SK-N-SH (cell line): ENCODE data around the gene FBXO3. TPM values are rescaled to one million over a fixed set of nuclear protein-coding genes. Genes with fewer than 3 reads are reported as not detected.
"Not testable (repeated sequence)": the region's sequence is repeated elsewhere in the genome, so short reads cannot be mapped to it uniquely, and the experiment has no call there.

Experiments
- CTCF ChIA-PET: fragments of 300-600, 350-600 bp; formaldehyde crosslinking; extraction: SDS; loops from one replicate; lab custom pipeline; 2021; lab: Yijun Ruan, JAX
- POLR2A ChIA-PET: fragments of 350-600 bp; sonication (Branson Sonifier 250); formaldehyde crosslinking; extraction: SDS; loops from one replicate; lab custom pipeline; 2020; ENCODE audit warnings: antibody characterized with exemption, inconsistent platforms; lab: Yijun Ruan, JAX
- DNase-seq: peaks from one replicate; pipeline ENCODE4 v3.0.0; 2012
- H2AFZ ChIP-seq: fragments of 200-600 bp; sonication (generic); 2 replicates; pipeline ENCODE4 v1.8.1; 2016; ENCODE audit warnings: antibody characterized with exemption, mild to moderate bottlenecking, low read depth
- H3F3A ChIP-seq: fragments of 200-600 bp; sonication (generic); replicated peaks from 2 replicates; pipeline ENCODE3; 2016; ENCODE audit warnings: antibody characterized with exemption, mild to moderate bottlenecking; ENCODE audit not compliant: insufficient read depth
- H3K27ac ChIP-seq, 2 experiments: fragments of 200-500 bp in 1 of 2; fragments of 200-600 bp in 1 of 2; sonication (Bioruptor generic) in 1 of 2; sonication (generic), shearing (Covaris generic) in 1 of 2; 2 replicates each; pipeline versions ENCODE4 v1.5.1 to v1.6.1; 2014 to 2016; ENCODE audit warnings: low read depth in 2 of 2, inconsistent platforms in 1 of 2, low read length in 1 of 2, mild to moderate bottlenecking in 1 of 2, mixed read lengths in 1 of 2
- H3K27me3 ChIP-seq: fragments of 200-600 bp; sonication (generic), shearing (Covaris generic); 2 replicates; pipeline ENCODE4 v1.6.1; 2016; ENCODE audit warnings: mixed run types; ENCODE audit not compliant: insufficient read depth
- H3K36me3 ChIP-seq, 2 experiments: fragments of 200-500 bp in 1 of 2; fragments of 200-600 bp in 1 of 2; sonication (Bioruptor generic) in 1 of 2; sonication (generic) in 1 of 2; replicated peaks in 1 of 2; 2 replicates each; pipeline versions ENCODE3 to v1.5.1; 2014 to 2016; ENCODE audit warnings: low read length in 1 of 2, mild to moderate bottlenecking in 1 of 2; ENCODE audit not compliant: insufficient read depth in 2 of 2, control insufficient read depth in 1 of 2
- H3K4me1 ChIP-seq, 2 experiments: fragments of 200-500 bp in 1 of 2; fragments of 200-600 bp in 1 of 2; sonication (Bioruptor generic) in 1 of 2; sonication (generic), shearing (Covaris generic) in 1 of 2; 2 replicates each; pipeline versions ENCODE4 v1.5.1 to v1.6.1; 2014 to 2016; ENCODE audit warnings: low read depth in 1 of 2, low read length in 1 of 2, mixed run types in 1 of 2; ENCODE audit not compliant: insufficient read depth in 2 of 2, control insufficient read depth in 1 of 2
- H3K4me2 ChIP-seq: fragments of 200-600 bp; sonication (generic), shearing (Covaris generic); 2 replicates; pipeline ENCODE4 v1.6.1; 2017; ENCODE audit warnings: mixed run types
- H3K4me3 ChIP-seq, 2 experiments: fragments of 200-500 bp in 1 of 2; fragments of 200-600 bp in 1 of 2; sonication (Bioruptor generic) in 1 of 2; sonication (generic), shearing (Covaris generic) in 1 of 2; 2 replicates each; pipeline versions ENCODE4 v1.5.1 to v1.8.1; 2014 to 2016; ENCODE audit warnings: low read depth in 2 of 2, inconsistent platforms in 1 of 2, low read length in 1 of 2, mild to moderate bottlenecking in 1 of 2, mixed read lengths in 1 of 2, moderate library complexity in 1 of 2
- H3K79me2 ChIP-seq: fragments of 200-600 bp; sonication (generic); 2 replicates; pipeline ENCODE4 v1.8.1; 2017; ENCODE audit warnings: mild to moderate bottlenecking; ENCODE audit not compliant: insufficient read depth
- H3K9ac ChIP-seq: fragments of 200-600 bp; sonication (generic); 2 replicates; pipeline ENCODE4 v1.6.1; 2017; ENCODE audit warnings: mixed run types
- H3K9me2 ChIP-seq: fragments of 200-600 bp; sonication (generic); 2 replicates; pipeline ENCODE4 v1.6.1; 2017; ENCODE audit warnings: mixed run types
- H3K9me3 ChIP-seq: fragments of 200-600 bp; sonication (generic); 2 replicates; pipeline ENCODE4 v1.6.1; 2017; ENCODE audit warnings: mixed run types, mild to moderate bottlenecking, moderate library complexity
- H4K20me1 ChIP-seq: fragments of 200-600 bp; sonication (generic); 2 replicates; pipeline ENCODE4 v1.6.1; 2017; ENCODE audit warnings: mild to moderate bottlenecking, mixed run types; ENCODE audit not compliant: insufficient read depth
- CTCF ChIP-seq: fragments of 200-600 bp; sonication (generic); IDR thresholded peaks from 2 replicates; pipeline ENCODE4 v1.6.1; 2017; ENCODE audit warnings: antibody characterized with exemption, mild to moderate bottlenecking, moderate library complexity
- ELF1 ChIP-seq: IDR thresholded peaks from 2 replicates; pipeline ENCODE4 v1.4.0; 2012
- GABPA ChIP-seq: IDR thresholded peaks from 2 replicates; pipeline ENCODE4 v1.4.0; 2012; ENCODE audit warnings: low read depth, mild to moderate bottlenecking
- IRF3 ChIP-seq: fragments of 150-350 bp; IDR thresholded peaks from 2 replicates; pipeline ENCODE4 v1.6.1; 2016; ENCODE audit warnings: mild to moderate bottlenecking, low read depth, low read length
- MEF2A ChIP-seq: IDR thresholded peaks from 2 replicates; pipeline ENCODE4 v1.4.0; 2012; ENCODE audit warnings: low read depth, borderline replicate concordance
- MXI1 ChIP-seq: IDR thresholded peaks from 2 replicates; pipeline ENCODE4 v1.6.1; 2012; ENCODE audit warnings: mild to moderate bottlenecking, low read depth, low read length, improper control_type of control experiment
- NFIC ChIP-seq: IDR thresholded peaks from 2 replicates; pipeline ENCODE4 v1.4.0; 2012; ENCODE audit warnings: borderline replicate concordance
- POLR2AphosphoS5 ChIP-seq: IDR thresholded peaks from 2 replicates; pipeline ENCODE4 v1.6.1; 2012; ENCODE audit warnings: low read depth, low read length
- RAD21 ChIP-seq: IDR thresholded peaks from 2 replicates; pipeline ENCODE4 v1.6.1; 2012; ENCODE audit warnings: mild to moderate bottlenecking, low read length
- RCOR1 ChIP-seq: fragments of 150-350 bp; IDR thresholded peaks from 2 replicates; pipeline ENCODE4 v1.6.1; 2017; ENCODE audit warnings: antibody characterized with exemption, low read length
- RXRA ChIP-seq: IDR thresholded peaks from 2 replicates; pipeline ENCODE4 v1.4.0; 2012; ENCODE audit warnings: low read depth, mild to moderate bottlenecking, borderline replicate concordance
- TEAD4 ChIP-seq: IDR thresholded peaks from 2 replicates; pipeline ENCODE4 v1.4.0; 2012; ENCODE audit warnings: mild to moderate bottlenecking, borderline replicate concordance; ENCODE audit not compliant: insufficient read depth
- USF2 ChIP-seq: fragments of 150-350 bp; IDR thresholded peaks from 2 replicates; pipeline ENCODE4 v1.6.1; 2017; ENCODE audit warnings: antibody characterized with exemption, low read length, low read depth, borderline replicate concordance
- YY1 ChIP-seq: IDR thresholded peaks from 2 replicates; pipeline ENCODE4 v1.4.0; 2012; ENCODE audit warnings: low read depth, mild to moderate bottlenecking
- WGBS: methylation state at CpG from one replicate; pipeline ENCODE4 v1.1.6; 2017; ENCODE audit warnings: low lambda C conversion rate; 5-methylcytosine and 5-hydroxymethylcytosine counted together
- polyA plus RNA-seq, 3 experiments: library from polyadenylated mRNA; depleted of rRNA; stranded (reverse); fragments of >200 nt; gene quantifications; 2 replicates each; pipeline ENCODE4 v1.2.3, GENCODE V29; 2012

Gene FBXO3
- polyA plus RNA-seq, 1 of the 3 experiments (the other 2 are of a cell fraction): 17.9 TPM

- no peak overlapping the region; a peak in 1 of 4 replicates for H3K27ac ChIP-seq
- H3K4me3 ChIP-seq: no peak overlapping the region
- H3K9me2 ChIP-seq: no peaks in the 10 kb centered on the region
- H4K20me1 ChIP-seq: no peaks in the 10 kb centered on the region
- H3K27me3 ChIP-seq: no peaks in the 10 kb centered on the region
- H3K4me1 ChIP-seq: peaks cover 2 to 36% of the 10 kb centered on the region in 2 experiments; a peak in 3 of 4 replicates
- no peak for DNase-seq
- ChIA-PET POLR2A (no interaction called here), CTCF (interaction anchor here (0.6 to 1.2 kb wide), 3 partner anchors 29 to 401 kb away, joined by 3 read pairs; no protein-coding TSS in a partner anchor)
- H3F3A ChIP-seq: peaks cover 28% of the 10 kb centered on the region
- no peak overlapping the region for H3K9ac ChIP-seq
- peaks cover 67 to 90% of the 10 kb centered on the region in 2 experiments for H3K36me3 ChIP-seq
- H3K79me2 ChIP-seq: peaks cover 69% of the 10 kb centered on the region
- no peaks in the 10 kb centered on the region for H3K9me3 ChIP-seq
- WGBS: 76% methylated on average over 1 of the region's 1 CpG
- no peak overlapping the region for H3K4me2 ChIP-seq
- H2AFZ ChIP-seq: no peak overlapping the region
- no peak for TF ChIP-seq GABPA
- TF ChIP-seq RCOR1: no peak
- no peak for TF ChIP-seq MXI1
- TF ChIP-seq RXRA: no peak
- no peak for TF ChIP-seq CTCF
- TF ChIP-seq USF2: no peak
Measured at GRCh38 chr11:33708985-33709384, 65.3 kb downstream of the FBXO3 start.

- H3K9me2 ChIP-seq, H3K9ac ChIP-seq, H4K20me1 ChIP-seq, H3K27me3 ChIP-seq, H3K4me2 ChIP-seq, DNase-seq, H3K27ac ChIP-seq, POLR2A ChIA-PET, H3K4me3 ChIP-seq, H2AFZ ChIP-seq, H3K9me3 ChIP-seq: not testable (repeated sequence)
- peaks cover 40% of the 10 kb centered on the region for H3F3A ChIP-seq
- CTCF ChIA-PET: interaction anchor here (1.6 kb wide), 1 partner anchor 9 kb away, joined by 6 read pairs; no protein-coding TSS in a partner anchor
- H3K36me3 ChIP-seq: peaks cover 57 to 79% of the 10 kb centered on the region in 2 experiments
- H3K79me2 ChIP-seq: peaks cover 58% of the 10 kb centered on the region
- peaks cover 2 to 31% of the 10 kb centered on the region in 2 experiments; a peak in 3 of 4 replicates for H3K4me1 ChIP-seq
- WGBS: no CpG with 5 or more reads among the region's 2 CpGs
Measured at GRCh38 chr11:33707831-33708230, 66.5 kb downstream of the FBXO3 start.

GRCh38 chr11:33706966-33707365 is 67.4 kb downstream of the FBXO3 start:
- no peaks in the 10 kb centered on the region for H3K9me2 ChIP-seq
- peaks cover 49% of the 10 kb centered on the region for H3K79me2 ChIP-seq
- ChIA-PET CTCF (interaction anchor here (1.0 to 1.6 kb wide), 3 partner anchors 9 to 786 kb away, joined by 3 to 6 read pairs (median 3); no protein-coding TSS in a partner anchor), POLR2A (no interaction called here)
- H3F3A ChIP-seq: peaks cover 49% of the 10 kb centered on the region
- H3K4me2 ChIP-seq: no peak overlapping the region
- H4K20me1 ChIP-seq: no peaks in the 10 kb centered on the region
- 91% methylated on average over 2 of the region's 2 CpGs for WGBS
- peaks cover 48 to 70% of the 10 kb centered on the region in 2 experiments for H3K36me3 ChIP-seq
- no peak for TF ChIP-seq IRF3
- no peak for TF ChIP-seq RXRA
- TF ChIP-seq CTCF: no peak
- TF ChIP-seq RAD21: no peak
- TF ChIP-seq MEF2A: no peak
- no peak for TF ChIP-seq TEAD4
- no peak for TF ChIP-seq RCOR1
- TF ChIP-seq NFIC: no peak
- no peak for TF ChIP-seq ELF1
- TF ChIP-seq GABPA: no peak
- TF ChIP-seq MXI1: no peak
- TF ChIP-seq POLR2AphosphoS5: no peak
- TF ChIP-seq YY1: no peak
- H3K9ac ChIP-seq: no peak overlapping the region
- H3K4me1 ChIP-seq: peaks cover 2 to 34% of the 10 kb centered on the region in 2 experiments; a peak in 3 of 4 replicates
- H3K9me3 ChIP-seq: no peaks in the 10 kb centered on the region
- DNase-seq: no peak
- no peak overlapping the region for H2AFZ ChIP-seq
- no peaks in the 10 kb centered on the region for H3K27me3 ChIP-seq
- H3K27ac ChIP-seq: peak overlapping the region in 1 of 2 experiments; percentile 94; a peak in 3 of 4 replicates
- no peak overlapping the region for H3K4me3 ChIP-seq
